ENCODE measurements around the gene ELAPOR1. TPM values are rescaled to one million over a fixed set of nuclear protein-coding genes. Genes with fewer than 3 reads are reported as not detected.

Gene ELAPOR1
- polyA plus RNA-seq, 1 donor from 2014 or later = 16.8 TPM

GRCh38 chr1:109118089-109118488 is 4.2 kb downstream of the ELAPOR1 start:
- Histone ChIP-seq H2AFZ (ENCODE audit: low read depth, low read length) (no peak overlapping the region), H3K9ac (ENCODE audit: low read length) (no peak overlapping the region), H3K4me2 (ENCODE audit: low read length) (no peak overlapping the region), H3K79me2 (replicated peaks; ENCODE audit: insufficient read depth, low read length) (no peaks in the 10 kb centered on the region), H3K27me3 (ENCODE audit: insufficient read depth, low read depth, low read length) (peaks cover 2% of the 10 kb centered on the region), H3K36me3 (ENCODE audit: insufficient read depth, low read length) (no peaks in the 10 kb centered on the region), H3K9me3 (ENCODE audit: low read length) (no peaks in the 10 kb centered on the region), H4K20me1 (ENCODE audit: insufficient read depth) (no peaks in the 10 kb centered on the region), H3K9me2 (ENCODE audit: insufficient read depth, low read length) (no peaks in the 10 kb centered on the region), H3K27ac (ENCODE audit: low read length) (no peak overlapping the region), H3F3A (ENCODE audit: insufficient read depth, low read length, poor library complexity, severe bottlenecking) (peaks cover 3% of the 10 kb centered on the region), H3K4me3 (ENCODE audit: low read length) (no peak overlapping the region)
- TF ChIP-seq EZH2 (IDR thresholded peaks at IDR 0.05; ENCODE audit: borderline replicate concordance, insufficient read depth, low read length, poor library complexity, severe bottlenecking) = no peak

GRCh38 chr1:109120356-109120755 is 6.4 kb downstream of the ELAPOR1 start:
- Histone ChIP-seq H3K27ac (ENCODE audit: low read length) (no peak overlapping the region), H3K4me3 (ENCODE audit: low read length) (no peak overlapping the region), H4K20me1 (ENCODE audit: insufficient read depth) (no peaks in the 10 kb centered on the region), H3K9ac (ENCODE audit: low read length) (no peak overlapping the region), H3K36me3 (ENCODE audit: insufficient read depth, low read length) (no peaks in the 10 kb centered on the region), H3F3A (ENCODE audit: insufficient read depth, low read length, poor library complexity, severe bottlenecking) (no peaks in the 10 kb centered on the region), H3K9me2 (ENCODE audit: insufficient read depth, low read length) (no peaks in the 10 kb centered on the region), H2AFZ (ENCODE audit: low read depth, low read length) (no peak overlapping the region), H3K79me2 (replicated peaks; ENCODE audit: insufficient read depth, low read length) (no peaks in the 10 kb centered on the region), H3K27me3 (ENCODE audit: insufficient read depth, low read depth, low read length) (peaks cover 2% of the 10 kb centered on the region), H3K4me2 (ENCODE audit: low read length) (no peak overlapping the region), H3K9me3 (ENCODE audit: low read length) (no peaks in the 10 kb centered on the region)
- no peak for TF ChIP-seq MXI1 (conservative IDR thresholded peaks at IDR 0.05; ENCODE audit: poor library complexity, severe bottlenecking)
- TF ChIP-seq EP300 (conservative IDR thresholded peaks at IDR 0.05; ENCODE audit: poor library complexity, severe bottlenecking) = no peak
- TF ChIP-seq REST (IDR thresholded peaks at IDR 0.05; ENCODE audit: borderline replicate concordance) = no peak
- TF ChIP-seq POLR2AphosphoS5 (IDR thresholded peaks at IDR 0.05) = no peak
- no peak for TF ChIP-seq EZH2 (IDR thresholded peaks at IDR 0.05; ENCODE audit: borderline replicate concordance, insufficient read depth, low read length, poor library complexity, severe bottlenecking)
- TF ChIP-seq RAD21 (conservative IDR thresholded peaks at IDR 0.05) = no peak
- no peak for TF ChIP-seq TAF1 (IDR thresholded peaks at IDR 0.05; ENCODE audit: low read depth)
- no peak for TF ChIP-seq SMC3 (conservative IDR thresholded peaks at IDR 0.05; ENCODE audit: poor library complexity)
- no peak for TF ChIP-seq CTCF (IDR thresholded peaks at IDR 0.05; ENCODE audit: poor library complexity, severe bottlenecking)

- no peaks in the 10 kb centered on the region for H3F3A ChIP-seq (ENCODE audit: insufficient read depth, low read length, poor library complexity, severe bottlenecking)
- no peak overlapping the region for H3K27ac ChIP-seq (ENCODE audit: low read length)
- H3K4me3 ChIP-seq (ENCODE audit: low read length) = no peak overlapping the region
- TF ChIP-seq EP300 (conservative IDR thresholded peaks at IDR 0.05; ENCODE audit: poor library complexity, severe bottlenecking) (no peak), MXI1 (conservative IDR thresholded peaks at IDR 0.05; ENCODE audit: poor library complexity, severe bottlenecking) (no peak), CTCF (IDR thresholded peaks at IDR 0.05; ENCODE audit: poor library complexity, severe bottlenecking) (no peak), POLR2AphosphoS5 (IDR thresholded peaks at IDR 0.05) (no peak), EZH2 (IDR thresholded peaks at IDR 0.05; ENCODE audit: borderline replicate concordance, insufficient read depth, low read length, poor library complexity, severe bottlenecking) (no peak), SMC3 (conservative IDR thresholded peaks at IDR 0.05; ENCODE audit: poor library complexity) (no peak), TAF1 (IDR thresholded peaks at IDR 0.05; ENCODE audit: low read depth) (no peak), RAD21 (conservative IDR thresholded peaks at IDR 0.05) (no peak), REST (IDR thresholded peaks at IDR 0.05; ENCODE audit: borderline replicate concordance) (no peak)
- H4K20me1 ChIP-seq (ENCODE audit: insufficient read depth) = no peaks in the 10 kb centered on the region
- no peaks in the 10 kb centered on the region for H3K79me2 ChIP-seq (replicated peaks; ENCODE audit: insufficient read depth, low read length)
- no peak overlapping the region for H2AFZ ChIP-seq (ENCODE audit: low read depth, low read length)
- no peaks in the 10 kb centered on the region for H3K27me3 ChIP-seq (ENCODE audit: insufficient read depth, low read depth, low read length)
- H3K36me3 ChIP-seq (ENCODE audit: insufficient read depth, low read length) = no peaks in the 10 kb centered on the region
- no peak overlapping the region for H3K9ac ChIP-seq (ENCODE audit: low read length)
- no peak overlapping the region for H3K4me2 ChIP-seq (ENCODE audit: low read length)
- no peaks in the 10 kb centered on the region for H3K9me3 ChIP-seq (ENCODE audit: low read length)
- no peaks in the 10 kb centered on the region for H3K9me2 ChIP-seq (ENCODE audit: insufficient read depth, low read length)
These were observed 17.1 kb downstream of the ELAPOR1 start for GRCh38 chr1:109131059-109131458.

Measured in neural cell (in vitro differentiated cells).